AG09319 (cell line): ENCODE measurements around the gene GALNT2.

ENCODE experiments used
- DNase-seq: peaks from one replicate; pipeline ENCODE4 v3.0.0-alpha.2; 2010; ENCODE audit warnings: low read depth; ENCODE audit errors: extremely low read depth
- CTCF ChIP-seq: IDR thresholded peaks from 2 replicates; pipeline ENCODE4 v1.5.1; 2011; ENCODE audit warnings: low read depth, mild to moderate bottlenecking, inconsistent platforms, low read length, moderate library complexity

Gene GALNT2

GRCh38 chr1:230243583-230244353, 176.7 kb downstream of the GALNT2 start:
- no peak for TF ChIP-seq CTCF
- DNase-seq: no peak

GRCh38 chr1:230246551-230246950, 179.5 kb downstream of the GALNT2 start:
- TF ChIP-seq CTCF: no peak
- DNase-seq: no peak

GRCh38 chr1:230248016-230248888, 181.2 kb downstream of the GALNT2 start:
- DNase-seq: no peak
- TF ChIP-seq CTCF: no peak

GRCh38 chr1:230248889-230249270, 181.8 kb downstream of the GALNT2 start:
- no peak for DNase-seq

GRCh38 chr1:230249695-230250480, 182.8 kb downstream of the GALNT2 start:
- TF ChIP-seq CTCF: no peak
- no peak for DNase-seq

More at GRCh38 chr1:230248889-230249270, 181.8 kb downstream of the GALNT2 start:
- TF ChIP-seq CTCF: no peak

- DNase-seq: no peak
- TF ChIP-seq CTCF: no peak
These were observed 183.6 kb downstream of the GALNT2 start for GRCh38 chr1:230250666-230251065.
